HG03135 (cell line): Measurements from ENCODE around the gene COG3.

Source experiments
- ATAC-seq: cut with Tn5 transposase; IDR thresholded peaks from one replicate; pipeline ENCODE4 v1.9.1; 2021; ENCODE audit warnings: mild to moderate bottlenecking, moderate library complexity; ENCODE audit not compliant: unreplicated experiment

Gene COG3

DNA sequence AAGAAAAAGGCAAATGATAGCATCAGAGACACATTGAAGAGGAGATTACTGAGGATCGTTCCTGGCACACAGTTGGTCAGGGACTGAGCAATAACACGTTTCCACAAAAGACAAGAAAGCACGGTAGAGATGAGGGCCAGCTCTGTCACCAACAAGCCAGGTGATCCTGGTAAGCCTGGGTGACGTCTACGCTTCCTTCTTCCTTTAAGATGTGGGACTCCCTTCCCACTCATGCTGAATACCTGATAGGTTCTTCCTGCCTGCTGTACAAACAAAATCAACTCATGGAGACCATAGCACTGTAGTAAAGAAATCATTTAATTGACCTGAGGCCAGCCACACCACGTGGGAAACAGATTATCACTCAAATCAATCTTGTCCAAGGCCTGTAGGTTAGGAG, 19.7 kb upstream of the COG3 start:
- ATAC-seq, result no peak

GRCh38 chr13:45446181-45446580, 18.6 kb upstream of the COG3 start:
- ATAC-seq, result no peak

- ATAC-seq, result no peak
Measured at GRCh38 chr13:45447050-45447661, 17.6 kb upstream of the COG3 start.

- no peak for ATAC-seq
Measured at GRCh38 chr13:45448965-45449559, 15.7 kb upstream of the COG3 start.

DNA sequence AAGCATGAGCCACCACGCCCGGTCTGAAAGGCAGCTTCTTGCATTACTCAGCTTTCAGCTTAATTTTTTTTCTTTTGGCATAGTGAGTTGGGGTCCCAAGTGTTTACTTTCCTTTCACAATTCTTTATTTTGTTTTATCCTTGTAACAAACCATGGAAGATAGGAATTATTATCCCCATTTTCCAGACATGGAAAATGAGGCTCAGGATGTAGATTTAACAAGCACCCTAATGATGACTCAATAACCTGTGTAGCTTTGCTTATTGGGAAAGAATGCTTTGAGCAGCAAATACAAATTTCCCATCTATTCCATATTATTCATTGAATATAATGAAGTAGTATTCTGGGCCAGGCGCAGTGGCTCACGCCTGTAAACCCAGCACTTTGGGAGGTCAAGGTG, 13.5 kb upstream of the COG3 start:
- no peak for ATAC-seq

- no peak for ATAC-seq
Measured at GRCh38 chr13:45454204-45454603, 10.5 kb upstream of the COG3 start.

DNA sequence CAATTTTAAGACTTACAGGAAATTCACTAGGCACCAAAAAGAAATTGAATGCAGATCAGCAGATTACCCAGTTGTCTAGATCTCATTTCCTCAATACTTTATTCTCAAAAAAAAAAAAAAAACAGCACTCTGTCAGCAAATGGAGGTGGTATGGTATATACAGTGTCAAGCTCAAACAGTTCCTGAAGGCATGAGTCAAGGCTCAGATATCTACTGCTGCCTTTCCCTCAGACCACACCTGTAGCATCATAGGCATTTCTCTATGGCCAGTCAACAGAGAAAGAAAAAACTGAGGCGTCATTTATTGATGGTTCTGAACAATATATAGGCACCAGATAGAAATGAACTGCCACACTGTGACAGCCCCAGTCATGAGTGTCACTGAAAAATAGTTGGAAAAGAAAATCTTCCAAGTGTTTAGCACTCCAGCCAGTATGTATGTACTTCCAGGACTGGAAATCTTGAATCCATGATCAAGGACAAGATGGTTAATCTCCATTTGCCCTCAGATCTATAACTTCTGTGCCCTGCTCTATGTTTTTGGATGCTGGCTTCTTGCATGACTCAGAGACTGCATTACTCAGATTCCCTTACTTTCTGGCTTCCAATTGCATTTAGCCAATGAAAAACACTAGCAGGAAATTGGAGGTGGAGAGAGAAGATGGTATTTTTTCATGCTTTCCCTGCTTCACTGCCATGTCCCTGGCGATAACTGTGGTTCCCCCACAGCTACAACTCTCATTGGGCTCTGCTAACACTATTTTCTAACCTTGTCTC, 8.4 kb upstream of the COG3 start:
- no peak for ATAC-seq

DNA sequence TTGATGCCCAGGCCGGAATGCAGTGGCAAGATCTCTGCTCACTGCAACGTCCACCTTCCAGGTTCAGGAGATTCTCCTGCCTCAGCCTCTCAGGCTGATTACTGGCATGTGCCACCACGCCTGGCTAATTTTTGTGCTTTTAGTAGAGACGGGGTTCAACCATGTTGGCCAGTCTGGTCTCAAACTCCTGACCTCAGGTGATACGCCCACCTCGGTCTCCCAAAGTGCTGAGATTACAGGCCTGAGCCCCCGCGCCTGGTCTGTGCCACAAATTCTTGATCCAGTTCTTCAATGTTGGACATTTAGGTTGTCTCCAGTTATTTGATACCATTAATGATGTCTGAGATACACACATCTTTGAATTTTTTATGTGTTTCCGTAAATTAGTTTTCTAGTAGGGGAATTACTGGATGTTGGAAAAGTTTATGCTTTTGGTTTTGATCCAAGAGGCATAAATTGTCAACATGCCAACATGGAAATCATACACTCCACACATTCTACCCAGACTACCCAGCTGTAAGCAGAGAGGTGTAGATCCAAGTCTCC, 525 bp upstream of the COG3 start:
- no peak for ATAC-seq

- no peak for ATAC-seq
Measured at GRCh38 chr13:45466359-45466758, 1.6 kb downstream of the COG3 start.

GRCh38 chr13:45468635-45469034, 3.9 kb downstream of the COG3 start:
- no peak for ATAC-seq

GRCh38 chr13:45472171-45472705, 7.5 kb downstream of the COG3 start:
- ATAC-seq, result no peak

GRCh38 chr13:45473627-45474026, 8.9 kb downstream of the COG3 start:
- no peak for ATAC-seq

DNA sequence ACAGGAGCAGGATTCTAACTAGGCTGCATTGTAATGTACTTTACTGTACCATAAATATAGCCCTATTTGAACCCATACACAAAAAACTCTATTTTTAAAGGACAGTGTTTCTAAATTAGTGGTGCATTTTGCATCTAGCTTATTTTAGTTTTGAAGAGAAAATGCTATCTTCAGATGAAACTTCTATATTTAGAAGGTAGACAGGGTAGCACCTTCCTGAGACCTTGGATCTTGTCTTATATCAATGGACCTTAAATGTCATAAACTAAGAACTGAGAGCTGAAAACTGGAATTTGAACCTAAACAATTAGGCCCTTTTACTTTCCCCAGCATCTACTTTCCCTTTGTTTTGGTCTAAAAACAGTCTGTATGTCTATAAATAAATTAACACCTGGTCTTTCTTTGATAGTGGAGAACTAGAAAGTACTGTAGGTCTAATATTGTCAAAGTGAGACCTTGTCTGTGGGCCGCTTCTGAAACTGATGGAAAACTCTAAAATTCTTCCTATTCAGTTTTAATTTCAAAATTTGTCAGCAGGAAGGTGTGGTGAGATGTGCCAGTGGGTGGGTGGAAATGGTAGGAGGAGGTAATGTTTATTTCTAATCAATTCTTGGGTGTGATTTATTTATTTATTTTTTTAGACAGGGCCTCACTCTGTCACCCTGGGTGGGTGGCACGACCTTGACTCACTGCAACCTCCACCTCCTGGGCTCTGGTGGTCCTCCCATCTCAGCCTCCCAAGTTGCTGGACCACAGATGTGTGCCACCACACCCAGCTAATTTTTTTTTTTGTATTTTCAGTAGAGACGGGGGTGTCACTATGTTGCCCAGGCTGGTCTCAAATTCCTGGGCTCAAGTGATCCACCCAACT, 10.1 kb downstream of the COG3 start:
- no peak for ATAC-seq

GRCh38 chr13:45479661-45480060, 14.9 kb downstream of the COG3 start:
- no peak for ATAC-seq

- no peak for ATAC-seq
Measured at GRCh38 chr13:45481688-45482087, 16.9 kb downstream of the COG3 start.

DNA sequence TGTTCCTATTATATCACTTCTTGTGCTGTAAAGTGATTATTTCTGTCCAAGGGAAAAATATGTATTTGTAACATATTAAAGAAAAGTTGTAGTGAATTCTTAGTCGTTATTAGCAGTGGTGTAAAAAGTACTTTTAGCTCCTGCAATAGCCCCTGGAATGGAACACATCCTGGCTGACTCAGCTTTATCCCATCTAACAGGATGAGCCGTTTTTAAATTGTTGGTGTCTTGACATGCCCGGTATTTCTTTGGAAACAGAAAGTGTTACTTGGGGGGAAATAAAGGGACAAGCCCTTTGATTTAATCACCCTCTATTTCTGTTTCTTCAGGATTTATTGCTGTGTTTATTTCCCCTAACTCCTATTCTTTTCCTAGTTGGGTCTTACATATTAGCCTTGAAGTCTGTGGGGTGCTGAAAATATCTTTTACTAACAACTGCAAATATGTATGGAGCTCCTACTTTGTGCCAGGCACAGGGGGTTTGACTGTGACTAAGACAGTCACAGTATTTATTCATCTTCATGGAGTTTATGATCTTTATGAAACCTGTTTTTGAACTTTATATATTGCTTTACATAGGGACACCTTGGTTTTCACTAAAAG, 17.9 kb downstream of the COG3 start:
- no peak for ATAC-seq

DNA sequence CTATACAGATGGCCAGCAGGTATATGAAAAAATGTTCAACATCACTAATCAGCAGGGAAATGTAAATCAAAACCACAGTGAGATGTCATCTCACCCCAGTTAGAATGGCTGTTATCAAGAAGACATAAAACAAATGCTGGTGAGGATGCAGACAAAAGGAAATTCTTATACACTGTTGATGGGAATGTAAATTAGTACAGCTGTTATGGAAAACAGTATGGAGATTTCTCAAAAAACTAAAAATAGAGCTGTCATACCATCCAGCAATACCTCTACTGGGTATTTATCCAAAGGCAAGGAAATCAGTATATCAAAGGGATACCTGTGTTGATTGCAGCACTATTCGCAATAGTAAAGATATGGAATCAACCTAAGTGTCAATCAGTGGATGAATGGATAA, 22.9 kb downstream of the COG3 start:
- no peak for ATAC-seq

GRCh38 chr13:45490068-45490467, 25.3 kb downstream of the COG3 start:
- ATAC-seq, result no peak

- no peak for ATAC-seq
Measured at GRCh38 chr13:45492538-45492937, 27.8 kb downstream of the COG3 start.

DNA sequence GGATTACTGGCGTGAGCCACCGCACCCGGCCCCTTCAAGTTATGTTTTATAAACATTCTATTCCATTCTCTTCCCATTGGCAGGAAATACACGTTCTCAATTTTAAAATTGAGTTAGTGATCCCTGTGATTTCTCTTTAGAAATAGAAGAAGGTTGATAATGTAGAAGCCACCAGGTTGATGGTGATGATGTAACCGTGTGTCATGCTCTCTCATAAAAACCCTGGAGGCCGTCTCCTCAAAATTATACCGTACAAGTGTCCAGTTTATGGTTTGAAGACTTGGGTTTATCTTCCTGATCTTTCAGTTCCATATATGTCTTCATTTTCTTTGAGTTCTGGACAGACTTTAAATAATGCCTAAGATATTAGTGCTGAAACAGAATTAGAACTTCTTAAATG, 32.2 kb downstream of the COG3 start:
- ATAC-seq, result no peak
